Measurements from ENCODE around the gene LYAR.

Gene LYAR

GRCh38 chr4:4226606-4227438, 63.1 kb downstream of the LYAR start, which contains the start of gene OTOP1:
Gene OTOP1, minus strand, starts transcription at chr4:4226929. Its CDS starts 65 bp downstream, at chr4:4226864.
- Histone ChIP-seq H2AFZ (ENCODE audit: low read length) (no peak within 1 kb of the TSS), H3K79me2 (ENCODE audit: low read length) (no peaks in the 10 kb centered on the region), H3K4me3 (ENCODE audit: low read length) (no peak within 1 kb of the TSS), H3K4me1 (ENCODE audit: low read length) (no peaks in the 10 kb centered on the region), H3K36me3 (replicated peaks; ENCODE audit: insufficient read depth, low read length) (no peaks in the 10 kb centered on the region), H3K9me2 (replicated peaks; ENCODE audit: insufficient read depth, low read length) (no peaks in the 10 kb centered on the region), H3K27me3 (replicated peaks; ENCODE audit: insufficient read depth, low read length) (peaks cover 36% of the 10 kb centered on the region), H3F3A (ENCODE audit: insufficient read depth, low read length) (no peaks in the 10 kb centered on the region), H3K9ac (ENCODE audit: low read length) (no peak within 1 kb of the TSS), H3K27ac (ENCODE audit: low read length) (no peak within 1 kb of the TSS), H4K20me1 (ENCODE audit: insufficient read depth, low read length) (no peaks in the 10 kb centered on the region), H3K9me3 (replicated peaks; ENCODE audit: insufficient read depth, low read length) (no peaks in the 10 kb centered on the region), H3K4me2 (ENCODE audit: low read depth, low read length) (no peak within 1 kb of the TSS)
- no peak for TF ChIP-seq CTCF (IDR thresholded peaks at IDR 0.05; ENCODE audit: low read length)
- no peak for TF ChIP-seq EZH2 (optimal IDR thresholded peaks at IDR 0.05; ENCODE audit: low read depth, low read length)
- TF ChIP-seq EZH2phosphoT487 (IDR thresholded peaks at IDR 0.05; ENCODE audit: low read length) = no peak
- no peak for DNase-seq

GRCh38 chr4:4225915-4226605, 63.9 kb downstream of the LYAR start:
- H4K20me1 ChIP-seq (ENCODE audit: insufficient read depth, low read length) = no peaks in the 10 kb centered on the region
- no peaks in the 10 kb centered on the region for H3F3A ChIP-seq (ENCODE audit: insufficient read depth, low read length)
- DNase-seq = no peak
- TF ChIP-seq EZH2 (optimal IDR thresholded peaks at IDR 0.05; ENCODE audit: low read depth, low read length) (no peak), CTCF (IDR thresholded peaks at IDR 0.05; ENCODE audit: low read length) (no peak), EZH2phosphoT487 (IDR thresholded peaks at IDR 0.05; ENCODE audit: low read length) (no peak)
- no peaks in the 10 kb centered on the region for H3K79me2 ChIP-seq (ENCODE audit: low read length)
- H3K27ac ChIP-seq (ENCODE audit: low read length) = no peak overlapping the region
- H2AFZ ChIP-seq (ENCODE audit: low read length) = no peak overlapping the region
- H3K4me1 ChIP-seq (ENCODE audit: low read length) = no peaks in the 10 kb centered on the region
- H3K4me3 ChIP-seq (ENCODE audit: low read length) = no peak overlapping the region
- no peak overlapping the region for H3K4me2 ChIP-seq (ENCODE audit: low read depth, low read length)
- no peaks in the 10 kb centered on the region for H3K9me2 ChIP-seq (replicated peaks; ENCODE audit: insufficient read depth, low read length)
- no peaks in the 10 kb centered on the region for H3K9me3 ChIP-seq (replicated peaks; ENCODE audit: insufficient read depth, low read length)
- no peaks in the 10 kb centered on the region for H3K36me3 ChIP-seq (replicated peaks; ENCODE audit: insufficient read depth, low read length)
- H3K9ac ChIP-seq (ENCODE audit: low read length) = no peak overlapping the region
- peaks cover 40% of the 10 kb centered on the region for H3K27me3 ChIP-seq (replicated peaks; ENCODE audit: insufficient read depth, low read length)

Measured in MM.1S (cell line).